MV-4-11 (cell line): Measurements from ENCODE around the gene ZC3H4.

Experiments used
- DNase-seq: peaks from one replicate; lab custom pipeline; 2025; lab: John Stamatoyannopoulos, UW

ZC3H4 gene

GRCh38 chr19:47047763-47048405 lies 65.7 kb downstream of the ZC3H4 start:
- peak; percentile 94 for DNase-seq

GRCh38 chr19:47047272-47047762 lies 66.3 kb downstream of the ZC3H4 start:
- DNase-seq: no peak

- DNase-seq: no peak
These were observed 67.6 kb downstream of the ZC3H4 start for GRCh38 chr19:47045867-47046470.

GRCh38 chr19:47044946-47045866 lies 68.4 kb downstream of the ZC3H4 start:
- DNase-seq: no peak

GRCh38 chr19:47040869-47041268 lies 72.7 kb downstream of the ZC3H4 start:
- no peak for DNase-seq

- DNase-seq: no peak
These were observed 74.2 kb downstream of the ZC3H4 start for GRCh38 chr19:47039239-47039874.

GRCh38 chr19:47037766-47038165 lies 75.8 kb downstream of the ZC3H4 start:
- no peak for DNase-seq

- DNase-seq: peak; percentile 56
These were observed 77.4 kb downstream of the ZC3H4 start for GRCh38 chr19:47036097-47036651.

- peak; percentile 83 for DNase-seq
These were observed 78.2 kb downstream of the ZC3H4 start for GRCh38 chr19:47035127-47036096.

- DNase-seq: no peak
These were observed 81.3 kb downstream of the ZC3H4 start for GRCh38 chr19:47032171-47032811.

GRCh38 chr19:47028195-47028601 lies 85.4 kb downstream of the ZC3H4 start:
- DNase-seq: no peak

GRCh38 chr19:47027586-47028088 lies 85.9 kb downstream of the ZC3H4 start:
- no peak for DNase-seq

- DNase-seq: no peak
These were observed 86.7 kb downstream of the ZC3H4 start for GRCh38 chr19:47026889-47027288.

- no peak for DNase-seq
These were observed 87.4 kb downstream of the ZC3H4 start for GRCh38 chr19:47026156-47026555.

GRCh38 chr19:47024502-47024901 lies 89.1 kb downstream of the ZC3H4 start:
- DNase-seq: no peak

- no peak for DNase-seq
These were observed 90.2 kb downstream of the ZC3H4 start for GRCh38 chr19:47023448-47023794.

GRCh38 chr19:47022541-47023447 lies 90.8 kb downstream of the ZC3H4 start:
- no peak for DNase-seq

GRCh38 chr19:47022140-47022536 lies 91.4 kb downstream of the ZC3H4 start:
- DNase-seq: no peak

- no peak for DNase-seq
These were observed 91.9 kb downstream of the ZC3H4 start for GRCh38 chr19:47021536-47022139.
